ENCODE results near the gene JPH4.
A peak's percentile ranks its signal among the peaks of the same experiment; 100 is the strongest.

The JPH4 gene

GRCh38 chr14:23568600-23569331 lies 9.8 kb downstream of the JPH4 start:
- TF ChIP-seq, protein P1, sequence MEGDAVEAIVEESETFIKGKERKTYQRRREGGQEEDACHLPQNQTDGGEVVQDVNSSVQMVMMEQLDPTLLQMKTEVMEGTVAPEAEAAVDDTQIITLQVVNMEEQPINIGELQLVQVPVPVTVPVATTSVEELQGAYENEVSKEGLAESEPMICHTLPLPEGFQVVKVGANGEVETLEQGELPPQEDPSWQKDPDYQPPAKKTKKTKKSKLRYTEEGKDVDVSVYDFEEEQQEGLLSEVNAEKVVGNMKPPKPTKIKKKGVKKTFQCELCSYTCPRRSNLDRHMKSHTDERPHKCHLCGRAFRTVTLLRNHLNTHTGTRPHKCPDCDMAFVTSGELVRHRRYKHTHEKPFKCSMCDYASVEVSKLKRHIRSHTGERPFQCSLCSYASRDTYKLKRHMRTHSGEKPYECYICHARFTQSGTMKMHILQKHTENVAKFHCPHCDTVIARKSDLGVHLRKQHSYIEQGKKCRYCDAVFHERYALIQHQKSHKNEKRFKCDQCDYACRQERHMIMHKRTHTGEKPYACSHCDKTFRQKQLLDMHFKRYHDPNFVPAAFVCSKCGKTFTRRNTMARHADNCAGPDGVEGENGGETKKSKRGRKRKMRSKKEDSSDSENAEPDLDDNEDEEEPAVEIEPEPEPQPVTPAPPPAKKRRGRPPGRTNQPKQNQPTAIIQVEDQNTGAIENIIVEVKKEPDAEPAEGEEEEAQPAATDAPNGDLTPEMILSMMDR (conservative IDR thresholded peaks at IDR 0.05; ENCODE audit: low read depth), result no peak
- CTCF ChIA-PET, result interaction anchor here (1.1 to 1.2 kb wide), 2 partner anchors 9 to 90 kb away, joined by 3 to 4 read pairs; no protein-coding TSS in a partner anchor
- DNase-seq (ENCODE audit: low spot score), result no peak
- peak overlapping the region; percentile 80 for H3K27ac ChIP-seq
- POLR2A ChIA-PET (ENCODE audit: low non-redundant PET), result no interaction called here

- peak overlapping the region; percentile 80 for H3K27ac ChIP-seq
- POLR2A ChIA-PET (ENCODE audit: low non-redundant PET), result no interaction called here
- no peak for DNase-seq (ENCODE audit: low spot score)
- TF ChIP-seq, protein P1 (conservative IDR thresholded peaks at IDR 0.05; ENCODE audit: low read depth), result no peak
- CTCF ChIA-PET, result interaction anchor here (0.7 to 1.2 kb wide), 4 partner anchors 8 to 523 kb away, joined by 3 to 4 read pairs (median 3); no protein-coding TSS in a partner anchor
These were observed 10.5 kb downstream of the JPH4 start for GRCh38 chr14:23568021-23568599.

GRCh38 chr14:23567186-23568020 lies 11.2 kb downstream of the JPH4 start, which contains the start of gene AP1G2:
TSS of gene AP1G2 (minus strand) at chr14:23567791. CDS start at chr14:23567314, 477 bp downstream.
- TF ChIP-seq, protein P1 (conservative IDR thresholded peaks at IDR 0.05; ENCODE audit: low read depth), result no peak
- H3K27ac ChIP-seq, result peak within 1 kb of the TSS; percentile 80
- POLR2A ChIA-PET (ENCODE audit: low non-redundant PET), result interaction anchor here (1.2 kb wide), 1 partner anchor 11 kb away, joined by 3 read pairs; no protein-coding TSS in a partner anchor
- CTCF ChIA-PET, result interaction anchor here (0.6 to 0.9 kb wide), 5 partner anchors 9 to 843 kb away, joined by 3 to 7 read pairs (median 3); no protein-coding TSS in a partner anchor
- peak; percentile 92 for DNase-seq (ENCODE audit: low spot score)

- TF ChIP-seq, protein P1 (conservative IDR thresholded peaks at IDR 0.05; ENCODE audit: low read depth), result no peak
- DNase-seq (ENCODE audit: low spot score), result no peak
- ChIA-PET CTCF (interaction anchor here (0.6 to 0.9 kb wide), 3 partner anchors 10 to 844 kb away, joined by 3 to 7 read pairs (median 3); no protein-coding TSS in a partner anchor), POLR2A (ENCODE audit: low non-redundant PET) (interaction anchor here (1.2 kb wide), 1 partner anchor 10 kb away, joined by 3 read pairs; no protein-coding TSS in a partner anchor)
- peak overlapping the region; percentile 80 for H3K27ac ChIP-seq
These were observed 11.8 kb downstream of the JPH4 start for GRCh38 chr14:23566778-23567185.

DNA sequence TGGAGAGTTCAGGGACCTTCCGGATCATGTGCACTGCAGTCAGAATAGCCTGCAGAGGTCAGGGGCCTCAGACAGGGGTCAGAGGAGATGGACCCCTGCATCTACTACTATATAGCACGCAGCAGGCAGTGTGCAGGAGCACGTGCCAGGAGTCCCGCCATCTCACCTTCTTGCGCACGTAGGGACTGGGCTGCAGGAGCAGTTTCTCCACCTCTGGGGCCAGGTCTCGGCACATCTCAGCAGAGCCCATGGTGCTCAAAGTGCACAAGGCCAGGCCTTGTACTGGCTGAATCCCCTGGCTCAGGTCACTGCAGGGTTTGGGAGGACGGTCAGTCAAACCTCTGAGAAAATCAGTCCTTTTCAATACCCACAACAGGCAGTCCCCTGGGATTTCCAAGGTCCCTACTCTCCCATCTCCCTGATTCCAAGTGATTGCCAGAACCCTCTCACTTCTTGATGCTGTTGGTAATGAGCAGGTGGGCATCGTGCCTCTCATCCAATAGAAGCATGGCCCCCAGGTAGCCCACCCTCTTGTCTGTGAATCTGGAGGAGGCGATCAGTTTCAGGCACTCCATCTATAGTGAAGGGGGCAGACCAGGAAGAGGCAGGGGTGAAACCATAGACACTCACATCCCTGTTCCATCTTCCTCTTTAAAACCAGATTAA lies 12.3 kb downstream of the JPH4 start:
- no peak for DNase-seq (ENCODE audit: low spot score)
- TF ChIP-seq, protein P1 (conservative IDR thresholded peaks at IDR 0.05; ENCODE audit: low read depth), result no peak
- POLR2A ChIA-PET (ENCODE audit: low non-redundant PET), result interaction anchor here (1.2 kb wide), 1 partner anchor 9 kb away, joined by 3 read pairs; no protein-coding TSS in a partner anchor
- H3K27ac ChIP-seq, result peak overlapping the region; percentile 80
- CTCF ChIA-PET, result interaction anchor here (0.6 kb wide), 1 partner anchor 845 kb away, joined by 3 read pairs; no protein-coding TSS in a partner anchor

Data from RWPE1 (cell line).